ENCODE data around the gene RDH14.
A peak's percentile ranks its signal among the peaks of the same experiment; 100 is the strongest.

RDH14 gene

GRCh38 chr2:18560031-18560796 lies at the start of gene RDH14:
Gene RDH14 (minus strand): TSS chr2:18560653. CDS start chr2:18560572, 81 bp downstream.
- DNase-seq = peak; percentile 84

DNA sequence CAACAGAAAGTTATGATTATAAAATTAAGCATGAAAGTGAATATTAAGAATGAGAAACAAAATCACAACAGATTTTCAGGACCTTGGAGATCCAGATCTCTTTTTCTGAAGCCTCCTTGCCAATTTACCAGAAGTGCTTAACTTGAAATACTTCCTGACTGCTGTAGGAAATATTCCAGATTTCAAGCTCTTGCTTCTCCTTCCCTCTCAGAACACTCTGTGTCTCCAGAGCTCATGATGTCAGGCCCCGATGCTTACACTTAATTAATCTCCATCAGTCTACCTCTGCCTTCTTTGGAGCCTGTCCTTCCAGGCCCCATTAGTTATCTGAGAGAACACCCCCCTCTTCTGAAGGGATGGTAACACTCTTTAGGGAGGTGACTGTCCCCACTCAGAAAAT lies 49.6 kb upstream of the RDH14 start:
- no peak for DNase-seq

GRCh38 chr2:18605115-18605514 lies 44.7 kb upstream of the RDH14 start:
- DNase-seq = no peak

GRCh38 chr2:18604531-18604885 lies 44.1 kb upstream of the RDH14 start:
- DNase-seq = no peak

DNA sequence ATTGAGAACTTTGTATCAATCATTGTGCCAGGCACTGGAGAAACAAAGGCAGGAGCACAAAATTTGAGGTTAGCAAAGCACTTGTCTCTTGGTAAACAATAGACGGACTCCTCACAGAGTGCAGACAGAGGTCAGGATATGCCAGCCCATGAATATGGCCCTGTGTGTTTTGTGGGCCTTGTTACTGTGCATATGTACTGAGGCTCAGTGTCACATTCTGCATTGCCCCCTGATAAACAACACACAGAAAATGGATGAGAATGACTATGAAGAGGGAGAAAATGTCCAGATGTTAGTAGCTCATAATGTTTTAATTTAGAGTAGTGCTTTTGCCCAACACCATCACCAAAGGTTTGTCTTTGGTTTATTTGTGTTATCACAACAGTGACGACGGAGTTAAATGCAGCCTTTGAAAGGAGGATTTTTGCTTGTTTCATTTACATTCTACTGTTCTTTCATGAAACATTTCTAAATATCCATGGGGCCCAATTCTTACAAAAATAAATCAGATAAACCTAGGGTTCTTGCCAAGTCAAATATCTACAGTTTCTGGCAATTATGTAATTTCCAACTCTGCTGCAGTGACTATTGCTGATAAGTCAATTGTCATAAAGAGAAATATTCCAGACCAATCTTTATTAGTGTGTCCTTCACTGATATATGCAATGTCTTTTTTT lies 43.5 kb upstream of the RDH14 start:
- DNase-seq = no peak

DNA sequence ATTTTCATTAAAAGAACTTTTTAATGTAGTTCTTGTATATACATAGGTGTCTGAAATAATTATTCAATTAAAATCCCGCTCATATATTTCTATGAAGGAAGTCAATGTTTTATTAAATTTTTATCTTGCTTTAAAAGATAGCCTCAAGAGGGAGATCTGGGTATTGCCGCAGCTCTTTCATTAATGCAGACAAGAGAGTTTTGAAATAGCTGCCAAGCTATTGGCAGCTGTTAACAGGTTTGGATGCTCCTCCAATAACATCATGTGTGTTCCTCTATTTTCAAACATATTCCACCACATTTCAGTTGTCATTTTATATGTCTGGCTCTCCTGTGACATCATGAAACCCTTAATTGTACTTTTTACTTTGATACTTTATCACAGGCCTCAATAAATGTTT lies 41.8 kb upstream of the RDH14 start:
- no peak for DNase-seq

DNA sequence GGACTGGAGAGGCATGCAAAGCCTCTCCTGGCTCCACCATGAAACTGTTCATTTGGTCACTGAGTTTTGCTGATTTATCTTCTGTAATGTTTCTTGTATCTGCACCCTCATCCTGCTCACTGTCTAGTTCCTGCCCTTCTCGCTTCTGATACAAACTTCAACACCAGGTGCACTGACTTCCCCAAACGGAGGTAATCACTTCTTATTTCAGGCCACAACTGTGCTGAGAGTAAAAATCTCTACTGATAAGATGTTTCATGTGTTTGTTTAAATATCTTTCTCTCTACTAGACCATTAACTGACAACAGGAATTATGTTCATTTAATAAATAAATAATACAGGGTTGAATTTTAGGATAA lies 39.8 kb upstream of the RDH14 start:
- DNase-seq = no peak

GRCh38 chr2:18599509-18600254 lies 39.2 kb upstream of the RDH14 start:
- no peak for DNase-seq

DNA sequence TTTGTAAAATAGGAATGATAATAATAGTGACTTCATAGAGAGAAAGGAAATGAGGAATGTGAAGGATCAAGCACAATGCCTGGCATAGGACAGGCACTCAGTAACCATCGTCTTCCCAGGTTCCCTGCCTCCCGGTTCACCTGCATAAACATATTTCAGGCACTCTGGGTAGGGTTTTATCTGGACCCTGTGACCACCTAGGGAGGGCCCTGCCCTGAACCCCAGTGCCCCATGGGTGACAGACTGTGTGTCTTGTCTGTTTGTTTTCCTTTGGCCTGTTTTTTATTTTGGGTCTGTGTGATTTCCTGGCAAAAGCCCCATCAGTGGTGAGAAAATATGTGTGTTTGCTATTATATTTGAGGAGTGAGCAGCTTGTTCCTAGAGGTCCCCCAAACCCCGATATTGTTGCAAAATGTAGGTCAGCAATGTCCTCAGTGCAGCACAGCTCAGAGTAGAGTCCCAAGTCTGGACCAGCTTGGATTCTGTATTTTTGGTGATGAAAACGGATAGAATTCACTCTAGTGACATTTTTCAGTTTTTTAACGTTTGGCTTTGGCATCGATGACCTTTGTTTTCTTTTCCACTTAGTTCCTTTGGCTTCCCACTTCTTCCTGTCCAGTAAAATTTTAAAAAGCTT lies 38.5 kb upstream of the RDH14 start:
- DNase-seq = no peak

- no peak for DNase-seq
Observed at GRCh38 chr2:18597618-18598017, 37.2 kb upstream of the RDH14 start.

- DNase-seq = no peak
Observed at GRCh38 chr2:18596993-18597392, 36.5 kb upstream of the RDH14 start.

DNA sequence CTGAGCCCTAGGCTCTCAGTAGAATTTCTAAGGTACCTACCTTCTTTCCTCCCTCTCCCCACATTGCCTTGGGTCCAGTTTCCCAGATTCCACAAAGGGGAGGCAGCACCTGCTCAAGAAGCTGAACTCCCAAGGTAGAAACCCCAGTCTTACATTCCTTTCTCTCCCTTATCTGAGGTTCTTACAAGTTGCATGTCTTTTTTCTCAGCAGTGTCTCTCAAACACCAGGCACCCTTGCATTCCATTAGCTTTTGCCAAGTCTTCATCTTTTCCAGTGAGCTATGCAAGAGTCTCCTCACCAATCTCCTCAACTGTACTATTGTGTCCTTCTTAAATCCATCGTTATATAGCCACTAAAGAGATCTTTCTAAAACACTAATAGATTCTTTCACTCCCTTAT lies 33.0 kb upstream of the RDH14 start:
- DNase-seq = no peak

DNA sequence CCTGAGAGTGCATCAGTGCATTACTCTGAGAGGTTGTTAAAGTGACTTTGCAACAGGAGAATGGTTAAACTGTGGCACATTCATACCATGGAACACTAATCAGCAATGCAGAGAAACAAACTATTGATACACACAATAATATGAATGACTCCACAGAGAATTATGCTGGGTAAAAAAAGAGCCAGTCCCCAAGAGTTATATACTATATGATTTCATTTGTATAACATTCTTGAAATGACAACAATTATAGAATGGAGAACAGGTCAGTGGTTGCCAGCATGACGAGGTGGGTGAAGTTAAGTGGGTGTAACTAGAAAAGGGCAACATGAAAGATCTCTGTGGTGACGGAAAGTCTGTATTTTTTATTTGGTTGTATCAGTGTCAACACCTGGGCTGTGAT lies 31.9 kb upstream of the RDH14 start:
- no peak for DNase-seq

DNA sequence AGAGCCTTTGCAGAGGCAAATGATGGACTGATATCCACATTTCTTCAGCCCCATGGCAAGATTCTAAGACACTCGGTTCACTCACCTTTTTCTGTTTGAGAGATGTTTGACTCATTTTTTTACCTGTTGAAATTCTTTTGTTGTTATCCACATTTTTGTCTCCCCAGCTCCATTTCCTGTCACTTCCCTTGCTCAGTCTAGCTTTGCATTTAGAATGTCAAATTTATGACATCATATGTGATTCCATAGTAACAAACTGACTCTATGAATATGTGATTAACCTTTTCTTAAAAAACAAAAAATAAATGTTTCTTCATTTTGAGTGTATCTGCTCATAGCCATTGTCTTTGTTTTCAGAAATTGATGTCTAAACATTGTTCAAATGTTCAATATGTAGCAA lies 28.9 kb upstream of the RDH14 start, which contains the start of gene NT5C1B:
TSS of gene NT5C1B (minus strand) at position 216 of the 400 bp plus-strand sequence. CDS start at position 115, 101 bp downstream.
- no peak for DNase-seq

DNA sequence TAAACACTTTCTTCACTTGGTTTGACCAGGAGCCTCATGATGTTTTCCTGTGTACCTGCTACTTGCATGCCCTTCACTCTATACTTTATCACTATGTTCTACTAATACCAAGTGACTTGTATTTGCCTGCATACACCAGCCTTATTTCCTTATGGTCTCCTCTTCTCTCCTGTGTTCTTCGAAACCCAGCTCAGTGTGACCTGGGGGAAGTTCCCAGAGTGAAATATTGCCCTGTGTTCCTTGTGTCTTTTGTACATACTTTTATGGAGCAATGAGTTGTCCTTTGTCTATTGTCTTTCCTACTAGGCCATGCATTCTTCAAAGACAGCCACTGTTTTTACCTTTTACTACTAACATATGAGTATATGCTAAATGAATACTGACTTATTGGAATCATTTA lies 28.3 kb upstream of the RDH14 start:
- no peak for DNase-seq

DNA sequence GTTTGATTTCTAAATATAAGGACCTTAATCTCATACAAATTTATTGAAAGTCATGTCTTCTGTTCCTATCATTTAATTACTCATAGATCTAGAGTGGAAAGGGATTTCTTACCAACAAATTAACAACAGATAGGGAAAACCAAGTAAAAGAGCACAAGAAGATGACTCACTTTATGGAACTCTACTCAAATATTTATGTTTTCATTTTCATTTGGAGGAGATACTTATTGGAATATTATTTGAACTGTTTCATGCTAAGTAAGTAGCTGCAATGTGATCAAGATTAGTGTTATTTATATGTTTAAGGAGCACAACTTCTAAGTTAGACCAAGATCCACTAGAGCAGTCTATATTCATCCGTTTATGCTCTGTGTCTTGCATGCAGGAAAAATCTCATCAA lies 27.6 kb upstream of the RDH14 start:
- DNase-seq = no peak

DNA sequence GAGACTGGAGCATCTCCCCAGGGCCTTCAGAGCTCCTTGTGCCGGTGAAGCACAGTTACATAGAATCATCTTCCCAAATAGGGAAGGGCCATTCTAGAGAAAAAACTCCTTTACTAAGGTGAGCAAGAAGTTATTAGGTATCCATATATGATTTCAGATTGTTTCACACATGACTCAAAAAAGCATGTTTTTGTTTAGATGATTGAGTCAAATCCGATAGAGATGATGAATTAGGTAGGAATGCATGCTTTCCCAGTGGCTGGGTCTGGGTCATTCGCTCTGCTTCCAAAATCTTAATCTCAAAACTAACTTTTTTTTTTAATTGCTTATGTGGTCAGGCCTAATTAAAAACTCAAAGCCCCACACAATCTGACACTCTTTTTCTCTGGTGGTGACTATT lies 25.1 kb upstream of the RDH14 start:
- DNase-seq = no peak

GRCh38 chr2:18584608-18584954 lies 24.1 kb upstream of the RDH14 start:
- no peak for DNase-seq

- no peak for DNase-seq
Observed at GRCh38 chr2:18583905-18584607, 23.6 kb upstream of the RDH14 start.

DNA sequence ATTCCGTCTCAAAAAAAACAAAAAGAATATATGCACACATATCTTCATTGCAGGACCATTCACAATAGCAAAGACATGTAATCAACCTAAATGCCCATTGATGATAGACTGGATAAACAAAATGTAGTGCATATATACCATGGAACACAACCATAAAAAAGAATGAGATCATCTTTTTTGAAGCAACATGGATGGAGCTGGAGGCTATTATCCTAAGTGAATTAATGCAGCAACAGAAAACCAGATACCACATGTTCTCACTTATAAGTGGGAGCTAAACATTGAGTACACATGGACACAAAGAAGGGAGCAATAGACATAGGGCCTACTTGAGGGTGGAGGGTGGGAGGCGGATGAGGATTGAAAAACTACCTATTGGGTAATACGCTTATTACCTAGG lies 20.2 kb upstream of the RDH14 start:
- DNase-seq = no peak

DNA sequence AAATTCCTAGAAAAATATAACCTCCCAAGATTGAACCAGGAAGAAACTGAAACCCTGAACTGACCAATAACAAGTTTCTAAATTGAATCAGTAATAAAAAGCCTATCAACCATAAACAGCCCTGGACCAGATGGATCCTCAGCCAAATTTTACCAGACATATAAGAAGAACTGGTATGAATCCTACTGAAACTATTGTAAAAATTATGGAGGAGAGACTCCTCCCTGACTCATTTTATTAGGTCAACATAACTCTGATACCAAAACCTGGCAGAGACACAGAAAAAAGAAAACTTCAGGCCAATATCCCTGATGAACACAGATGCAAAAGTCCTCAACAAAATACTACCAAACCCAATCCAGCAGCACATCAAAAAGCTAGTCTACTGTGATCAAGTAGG lies 17.6 kb upstream of the RDH14 start:
- no peak for DNase-seq

DNA sequence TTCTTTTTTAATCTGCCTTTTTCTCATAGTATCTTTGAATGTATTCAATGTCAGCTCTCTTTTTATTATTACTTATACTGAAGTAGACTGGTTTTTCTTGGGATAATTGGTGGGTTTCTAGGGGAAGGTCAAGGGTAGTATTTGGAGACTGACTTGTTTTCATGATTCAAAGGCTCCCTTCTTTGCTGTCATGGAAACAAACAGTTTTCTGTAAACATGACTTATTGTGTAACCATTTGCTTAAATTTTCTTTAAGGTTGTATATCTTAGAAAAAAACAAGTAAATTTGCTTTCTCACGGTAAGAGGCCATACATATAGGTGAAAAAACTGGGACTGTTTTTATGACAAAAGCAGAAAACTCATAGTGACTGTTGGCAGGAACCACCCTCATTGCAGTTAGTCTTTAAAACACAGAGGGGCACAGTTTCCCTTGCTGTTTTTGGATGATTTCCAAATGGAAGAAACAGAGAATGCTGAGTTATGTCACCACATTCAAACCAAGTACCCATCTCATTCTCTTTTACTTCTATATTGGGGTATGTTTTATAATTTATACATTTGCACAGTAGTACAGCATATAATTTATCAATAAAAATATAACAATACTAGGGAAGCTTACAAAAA lies 5.8 kb upstream of the RDH14 start:
- no peak for DNase-seq

DNA sequence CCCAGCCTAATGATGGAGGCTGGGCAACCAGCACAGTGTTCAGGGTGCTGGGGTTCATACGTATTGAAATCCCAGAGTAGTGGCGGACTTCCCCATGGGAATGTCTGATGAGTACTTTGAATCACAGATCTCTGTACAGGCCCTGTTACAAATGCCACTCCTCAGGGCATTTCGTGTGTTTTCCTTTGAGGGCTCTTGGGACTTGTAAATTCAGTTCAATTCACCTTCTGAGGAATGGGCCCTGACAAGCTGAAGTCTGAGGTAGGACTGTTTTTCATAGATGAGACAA lies 288 bp upstream of the RDH14 start:
- no peak for DNase-seq
